Stimulated activated CD4-positive, alpha-beta T cell treated with anti-CD3 and anti-CD28 coated beads, Interleukin-1b, Interleukin-23, amount 100 ng/mL, for 4 hours (primary cell): ENCODE measurements around the gene NWD2.
"Not testable (repeated sequence)": the region's sequence is repeated elsewhere in the genome, so short reads cannot be mapped to it uniquely, and the experiment has no call there.

Experiments used
- DNase-seq, 2 donors: peaks; one replicate each; pipeline ENCODE4 v3.0.0-alpha.2; 2020; ENCODE audit warnings: low read depth in 2 of 2

Gene NWD2

GRCh38 chr4:37467824-37468223, 223.3 kb downstream of the NWD2 start:
- DNase-seq: no peak

GRCh38 chr4:37469286-37469685, 224.7 kb downstream of the NWD2 start:
- DNase-seq: no peak

- DNase-seq: no peak
Observed at GRCh38 chr4:37470245-37470644, 225.7 kb downstream of the NWD2 start.

- no peak for DNase-seq
Observed at GRCh38 chr4:37471093-37471492, 226.6 kb downstream of the NWD2 start.

GRCh38 chr4:37471971-37472370, 227.4 kb downstream of the NWD2 start:
- DNase-seq: no peak

- DNase-seq: no peak
Observed at GRCh38 chr4:37473807-37474206, 229.3 kb downstream of the NWD2 start.

GRCh38 chr4:37475087-37475486, 230.5 kb downstream of the NWD2 start:
- no peak for DNase-seq

GRCh38 chr4:37475776-37476175, 231.2 kb downstream of the NWD2 start:
- DNase-seq: no peak

- no peak for DNase-seq
Observed at GRCh38 chr4:37476256-37476655, 231.7 kb downstream of the NWD2 start.

GRCh38 chr4:37476691-37477090, 232.1 kb downstream of the NWD2 start:
- no peak for DNase-seq

- DNase-seq: no peak
Observed at GRCh38 chr4:37477126-37477525, 232.6 kb downstream of the NWD2 start.

GRCh38 chr4:37478151-37478550, 233.6 kb downstream of the NWD2 start:
- DNase-seq: no peak

- DNase-seq: no peak
Observed at GRCh38 chr4:37480509-37480908, 236.0 kb downstream of the NWD2 start.

GRCh38 chr4:37481547-37482122, 237.1 kb downstream of the NWD2 start:
- DNase-seq: no peak

- DNase-seq: no peak
Observed at GRCh38 chr4:37482236-37482913, 237.8 kb downstream of the NWD2 start.

- no peak for DNase-seq
Observed at GRCh38 chr4:37483610-37484009, 239.1 kb downstream of the NWD2 start.

GRCh38 chr4:37486166-37486565, 241.6 kb downstream of the NWD2 start:
- no peak for DNase-seq

- DNase-seq: no peak
Observed at GRCh38 chr4:37487668-37488067, 243.1 kb downstream of the NWD2 start.

GRCh38 chr4:37489697-37490096, 245.2 kb downstream of the NWD2 start:
- no peak for DNase-seq

GRCh38 chr4:37490391-37491347, 246.1 kb downstream of the NWD2 start:
- DNase-seq: no peak

GRCh38 chr4:37495353-37495752, 250.8 kb downstream of the NWD2 start:
- not testable (repeated sequence) for DNase-seq
